GM12865 (cell line): ENCODE measurements around the gene DAPP1.
A peak's percentile ranks its signal among the peaks of the same experiment; 100 is the strongest.

Experiments
- DNase-seq: peaks from one replicate; pipeline ENCODE4 v3.0.0; 2010; ENCODE audit warnings: low read depth
- H3K4me3 ChIP-seq: 2 replicates; pipeline ENCODE4 v1.5.1; 2011; ENCODE audit warnings: mild to moderate bottlenecking, low read depth, low read length, control low read depth
- CTCF ChIP-seq: IDR thresholded peaks from 2 replicates; pipeline ENCODE4 v1.5.1; 2011; ENCODE audit warnings: low read length, control low read depth, low read depth, inconsistent platforms; ENCODE audit not compliant: insufficient read depth; ENCODE audit errors: missing control alignments

Gene DAPP1

GRCh38 chr4:99893029-99893428 is 76.4 kb downstream of the DAPP1 start:
- peak overlapping the region; percentile 94 for H3K4me3 ChIP-seq
- no peak for TF ChIP-seq CTCF
- no peak for DNase-seq

DNA sequence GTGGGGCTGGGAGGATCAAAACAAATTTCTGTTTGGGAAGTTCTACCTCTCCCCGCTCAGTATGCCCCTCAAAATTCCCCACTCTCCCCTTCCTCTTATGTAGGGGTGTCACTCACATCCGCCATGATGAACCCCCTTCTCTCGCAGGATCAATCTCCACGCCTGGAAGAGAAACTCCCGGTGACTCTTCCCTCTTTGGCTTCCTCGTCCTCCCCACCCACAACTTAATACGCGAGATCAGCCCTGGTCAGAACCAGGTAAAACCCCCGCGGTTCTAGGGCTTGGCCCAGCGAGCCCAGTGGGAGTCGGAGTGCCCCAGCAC is 77.2 kb downstream of the DAPP1 start:
- DNase-seq: no peak
- TF ChIP-seq CTCF: no peak
- peak overlapping the region; percentile 94 for H3K4me3 ChIP-seq

DNA sequence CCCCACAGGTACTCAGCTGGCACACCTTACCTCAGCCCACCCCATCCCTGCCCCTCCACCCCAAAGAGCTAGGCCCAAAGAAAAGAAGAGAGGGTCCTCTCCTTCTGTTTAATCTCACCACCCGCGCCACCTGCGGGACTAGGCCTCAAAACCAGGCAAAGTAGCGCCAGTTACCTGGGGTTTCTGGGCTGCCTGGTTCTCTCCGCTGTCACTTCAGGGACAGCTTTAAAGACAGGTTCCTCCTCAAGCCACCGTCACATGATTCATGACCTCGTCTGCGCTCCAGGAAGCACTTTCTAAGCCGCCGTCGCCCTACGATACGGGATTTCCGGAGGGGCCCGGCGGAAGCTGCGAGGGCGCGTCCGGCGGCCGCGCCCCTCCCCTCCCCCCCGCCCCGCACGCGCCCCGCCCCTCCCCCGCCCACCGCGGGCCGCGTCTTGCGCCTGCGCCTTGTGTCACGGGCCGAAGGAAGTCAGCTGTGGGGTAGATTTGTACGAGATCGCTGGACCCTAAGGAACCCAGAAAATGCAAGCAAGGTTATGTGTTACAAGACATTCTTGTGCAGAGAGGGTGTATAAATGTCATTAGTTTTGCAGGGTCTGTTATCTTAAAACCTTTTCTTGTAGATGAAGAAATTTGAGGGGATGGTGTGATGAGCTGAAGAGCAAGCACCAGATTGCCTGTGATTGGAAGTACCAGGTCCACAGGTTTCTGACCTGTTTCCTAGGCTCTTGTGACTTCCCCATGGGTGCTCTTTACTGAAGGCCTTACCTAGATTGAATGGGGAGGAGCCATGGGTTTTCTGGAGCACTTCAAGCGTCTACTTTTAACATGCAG is 77.8 kb downstream of the DAPP1 start, which contains the start of gene LAMTOR3:
TSS of gene LAMTOR3 (minus strand) at position 267 of the 837 bp plus-strand sequence. CDS start 464 bp downstream, outside the sequence.
- no peak for TF ChIP-seq CTCF
- DNase-seq: peak; percentile 96
- peak within 1 kb of the TSS; percentile 94 for H3K4me3 ChIP-seq

- DNase-seq: no peak
- TF ChIP-seq CTCF: no peak
- peak overlapping the region; percentile 57 for H3K4me3 ChIP-seq
Observed at GRCh38 chr4:99894998-99895397, 78.4 kb downstream of the DAPP1 start.

GRCh38 chr4:99915449-99915848 is 98.8 kb downstream of the DAPP1 start:
- no peak for DNase-seq
- H3K4me3 ChIP-seq: no peak overlapping the region
- no peak for TF ChIP-seq CTCF

DNA sequence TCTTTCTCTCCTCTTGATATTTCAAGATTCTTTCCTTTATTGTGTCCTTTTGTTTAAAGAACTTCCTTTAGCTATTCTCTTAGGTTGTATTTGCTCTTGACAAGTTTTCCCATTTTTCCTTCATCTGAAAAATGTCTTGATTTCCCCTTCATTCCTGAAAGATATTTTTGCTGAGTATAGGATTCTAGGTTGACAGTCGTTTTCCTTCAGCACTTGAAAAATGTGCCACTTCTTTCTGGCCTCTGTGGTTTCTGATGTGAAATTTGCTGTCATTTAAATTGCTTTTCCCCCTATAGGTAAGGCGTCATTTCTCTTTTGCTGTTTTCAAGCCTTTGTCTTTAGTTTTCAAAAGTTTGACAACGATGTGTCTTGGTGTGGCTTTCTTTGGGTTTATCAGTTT is 100.9 kb downstream of the DAPP1 start:
- TF ChIP-seq CTCF: no peak
- H3K4me3 ChIP-seq: no peak overlapping the region
- no peak for DNase-seq

DNA sequence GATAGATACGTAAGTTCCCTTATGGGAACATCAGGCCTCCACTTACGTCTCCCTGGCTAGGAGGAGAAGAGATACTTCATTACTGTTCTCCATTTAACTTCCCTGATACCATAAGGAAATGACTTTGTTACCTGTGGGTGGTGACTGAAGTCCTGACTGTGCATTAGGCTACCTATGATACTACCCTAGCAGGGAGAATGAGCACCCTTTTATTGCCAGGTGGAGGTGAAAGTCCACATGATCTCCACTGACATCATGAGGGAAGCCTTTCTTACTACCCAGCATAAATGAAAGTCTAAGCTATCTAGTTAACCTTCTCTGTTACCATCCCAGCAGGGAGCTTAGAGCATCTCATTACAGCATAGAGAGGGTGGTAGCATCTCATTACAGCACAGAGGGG is 102.0 kb downstream of the DAPP1 start:
- no peak overlapping the region for H3K4me3 ChIP-seq
- DNase-seq: no peak
- no peak for TF ChIP-seq CTCF
